ENCODE measurements around the gene USH2A. TPM values are rescaled to one million over a fixed set of nuclear protein-coding genes. Genes with fewer than 3 reads are reported as not detected.

The USH2A gene
- total and polyA plus RNA-seq, 7 donors = under 0.01 to 0.32 (median 0.30) TPM; not detected in 4

GRCh38 chr1:215605011-215605621 lies 818.1 kb downstream of the USH2A start:
- Histone ChIP-seq H3K27me3 (ENCODE audit: insufficient read depth in 3 of 3, low read length in 2 of 3) (no peaks in the 10 kb centered on the region), H3K9me3 (no peaks in the 10 kb centered on the region), H3K4me3 (no peak overlapping the region), H3K4me1 (no peaks in the 10 kb centered on the region), H3K27ac (no peak overlapping the region), H3K36me3 (ENCODE audit: insufficient read depth in 1 of 2, low read depth in 1 of 2) (peaks cover 2 to 62% of the 10 kb centered on the region in 2 donors)
- DNase-seq (no peak), ATAC-seq (no peak)
- intact Hi-C loops (cut with DNase I) = no loop called here
- no peak for TF ChIP-seq CTCF (IDR thresholded peaks at IDR 0.05)

DNA sequence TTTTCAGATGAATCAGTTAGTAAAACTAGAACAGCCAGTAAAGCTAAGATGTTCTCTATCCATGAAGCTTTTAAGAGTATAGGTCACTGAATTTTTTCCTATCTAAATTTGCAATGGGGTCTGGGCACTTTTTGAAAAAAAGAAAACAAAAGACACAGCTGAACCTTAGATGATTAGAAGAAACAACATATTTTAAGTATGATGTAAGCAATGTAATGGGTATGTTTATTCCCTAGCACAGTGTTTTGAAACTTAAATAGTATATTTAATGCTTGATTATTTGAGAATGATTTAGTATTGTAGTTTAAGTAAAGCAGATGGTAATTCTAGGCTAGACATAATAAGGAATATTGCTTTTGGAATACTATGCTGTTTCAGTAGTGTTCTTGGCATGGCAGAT lies 819.9 kb downstream of the USH2A start:
- H3K36me3 ChIP-seq (ENCODE audit: insufficient read depth in 1 of 2, low read depth in 1 of 2) = peaks cover 4 to 52% of the 10 kb centered on the region in 2 donors
- no peak for ATAC-seq
- intact Hi-C loops (cut with DNase I) = no loop called here
- H3K9me3 ChIP-seq = no peaks in the 10 kb centered on the region
- no peak for TF ChIP-seq CTCF (IDR thresholded peaks at IDR 0.05)
- H3K27ac ChIP-seq = no peak overlapping the region
- H3K4me1 ChIP-seq = no peaks in the 10 kb centered on the region
- no peak overlapping the region for H3K4me3 ChIP-seq
- DNase-seq = no peak
- no peaks in the 10 kb centered on the region for H3K27me3 ChIP-seq (ENCODE audit: insufficient read depth in 3 of 3, low read length in 2 of 3)

DNA sequence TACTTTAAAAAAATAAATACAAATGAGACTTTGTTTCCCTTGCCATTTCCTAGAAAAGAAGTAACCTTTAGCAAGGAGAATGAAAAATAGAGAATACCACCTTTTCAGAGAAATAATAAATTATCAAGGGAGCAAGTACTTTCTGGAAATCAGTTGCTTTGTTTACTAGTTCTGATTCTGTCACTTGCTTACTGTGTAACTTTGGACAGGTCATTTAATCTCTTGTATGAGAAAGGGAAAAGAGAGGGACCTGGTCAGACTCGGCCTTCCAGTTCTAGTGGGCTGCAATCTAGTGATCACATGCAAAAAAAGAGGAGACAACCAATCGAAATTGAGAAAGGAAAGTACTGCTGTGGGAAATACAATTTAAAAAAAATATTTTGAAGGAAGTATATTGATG lies 822.0 kb downstream of the USH2A start:
- H3K36me3 ChIP-seq (ENCODE audit: insufficient read depth in 1 of 2, low read depth in 1 of 2) = peaks cover 7 to 58% of the 10 kb centered on the region in 2 donors
- no peaks in the 10 kb centered on the region for H3K9me3 ChIP-seq
- no peaks in the 10 kb centered on the region for H3K4me1 ChIP-seq
- WGBS, 3 donors = 78 to 83% (median 82%) methylated on average over 2 of the region's 2 CpGs
- DNase-seq (no peak), ATAC-seq (no peak)
- intact Hi-C loops (cut with DNase I) = no loop called here
- H3K4me3 ChIP-seq = no peak overlapping the region
- no peak overlapping the region for H3K27ac ChIP-seq
- no peak for TF ChIP-seq CTCF (IDR thresholded peaks at IDR 0.05)
- no peaks in the 10 kb centered on the region for H3K27me3 ChIP-seq (ENCODE audit: insufficient read depth in 3 of 3, low read length in 2 of 3)

DNA sequence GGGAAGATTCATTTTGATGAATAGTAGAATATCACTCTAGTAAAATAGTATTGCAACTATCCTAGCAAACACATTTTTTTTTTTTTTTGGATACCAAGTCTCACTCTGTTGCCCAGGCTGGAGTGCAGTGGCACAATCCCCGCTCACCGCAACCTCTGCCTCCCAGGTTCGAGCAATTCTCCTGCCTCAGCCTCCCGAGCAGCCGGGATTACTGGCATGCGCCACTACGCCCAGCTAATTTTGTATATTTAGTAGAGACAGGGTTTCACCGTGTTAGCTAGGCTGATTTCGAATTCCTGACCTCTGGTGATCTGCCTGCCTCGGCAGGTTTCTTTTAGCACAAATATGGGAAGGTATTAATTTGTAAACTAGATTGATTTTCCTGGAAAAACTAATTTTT lies 822.4 kb downstream of the USH2A start:
- no peaks in the 10 kb centered on the region for H3K4me1 ChIP-seq
- peaks cover 7 to 62% of the 10 kb centered on the region in 2 donors for H3K36me3 ChIP-seq (ENCODE audit: insufficient read depth in 1 of 2, low read depth in 1 of 2)
- no peak for TF ChIP-seq CTCF (IDR thresholded peaks at IDR 0.05)
- no peak for DNase-seq
- H3K27ac ChIP-seq = no peak overlapping the region
- no peaks in the 10 kb centered on the region for H3K9me3 ChIP-seq
- intact Hi-C loops (cut with DNase I) = no loop called here
- WGBS, 3 donors = 90 to 92% (median 91%) methylated on average over 10 of the region's 10 CpGs
- H3K27me3 ChIP-seq (ENCODE audit: insufficient read depth in 3 of 3, low read length in 2 of 3) = no peaks in the 10 kb centered on the region
- H3K4me3 ChIP-seq = no peak overlapping the region
- no peak for ATAC-seq

- Histone ChIP-seq H3K4me3 (no peak overlapping the region), H3K27ac (no peak overlapping the region), H3K9me3 (no peaks in the 10 kb centered on the region), H3K4me1 (no peaks in the 10 kb centered on the region), H3K36me3 (ENCODE audit: insufficient read depth in 1 of 2, low read depth in 1 of 2) (peaks cover 6 to 65% of the 10 kb centered on the region in 2 donors), H3K27me3 (ENCODE audit: insufficient read depth in 3 of 3, low read length in 2 of 3) (no peaks in the 10 kb centered on the region)
- ATAC-seq (no peak), DNase-seq (no peak)
- no peak for TF ChIP-seq CTCF (IDR thresholded peaks at IDR 0.05)
- intact Hi-C loops (cut with DNase I) = no loop called here
Observed at GRCh38 chr1:215600258-215600792, 822.9 kb downstream of the USH2A start.
